AG08396 (cell line): ENCODE data around the gene RNASE9.
A peak's percentile ranks its signal among the peaks of the same experiment; 100 is the strongest.
"Not testable (repeated sequence)": the region's sequence is repeated elsewhere in the genome, so short reads cannot be mapped to it uniquely, and the experiment has no call there.

Experiments
- DNase-seq: peaks from one replicate; pipeline ENCODE4 v3.0.0; 2012; ENCODE audit warnings: low spot score, mixed read lengths

RNASE9 gene

GRCh38 chr14:20516921-20517320, 43.9 kb downstream of the RNASE9 start:
- DNase-seq: peak; percentile 26

DNA sequence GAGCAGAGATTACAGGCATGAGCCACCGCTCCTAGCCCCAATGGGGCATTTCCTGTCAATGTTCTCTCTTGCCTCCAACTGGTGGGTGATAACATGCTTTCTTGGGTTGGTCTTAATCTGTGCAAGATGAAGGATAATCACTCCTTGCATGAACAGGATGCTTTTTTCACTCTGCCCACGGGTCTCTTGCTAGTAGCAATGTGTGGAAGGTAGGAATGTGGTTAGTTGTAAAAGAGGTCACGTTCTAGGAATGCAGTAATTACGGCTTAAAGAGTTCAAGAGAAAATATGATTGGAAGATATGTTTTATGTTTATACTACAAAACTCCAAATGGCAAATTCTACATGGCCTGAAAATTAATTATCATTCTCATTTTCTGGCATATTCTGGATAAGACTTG, 45.0 kb downstream of the RNASE9 start:
- DNase-seq: no peak

GRCh38 chr14:20512177-20512905, 48.5 kb downstream of the RNASE9 start:
- no peak for DNase-seq

DNA sequence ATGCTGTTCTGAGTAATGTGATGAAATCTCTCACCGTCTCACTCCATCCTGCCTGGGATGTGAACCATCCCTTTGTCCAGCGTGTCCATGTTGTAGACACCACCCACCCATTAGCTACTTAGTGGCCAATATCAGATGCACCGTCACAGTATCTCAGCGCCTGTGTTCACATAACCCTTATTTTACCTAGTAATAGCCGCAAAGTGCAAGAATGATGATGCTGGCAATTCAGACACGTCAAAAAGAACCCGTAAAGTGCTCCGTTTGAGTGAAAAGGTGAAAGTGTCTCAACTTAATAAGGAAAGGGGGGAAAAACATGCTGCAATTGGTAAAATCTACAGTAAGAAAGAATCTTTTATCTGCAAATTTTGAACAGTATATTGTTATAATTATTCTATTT, 52.5 kb downstream of the RNASE9 start:
- no peak for DNase-seq

GRCh38 chr14:20507537-20507936, 53.3 kb downstream of the RNASE9 start:
- DNase-seq: not testable (repeated sequence)

DNA sequence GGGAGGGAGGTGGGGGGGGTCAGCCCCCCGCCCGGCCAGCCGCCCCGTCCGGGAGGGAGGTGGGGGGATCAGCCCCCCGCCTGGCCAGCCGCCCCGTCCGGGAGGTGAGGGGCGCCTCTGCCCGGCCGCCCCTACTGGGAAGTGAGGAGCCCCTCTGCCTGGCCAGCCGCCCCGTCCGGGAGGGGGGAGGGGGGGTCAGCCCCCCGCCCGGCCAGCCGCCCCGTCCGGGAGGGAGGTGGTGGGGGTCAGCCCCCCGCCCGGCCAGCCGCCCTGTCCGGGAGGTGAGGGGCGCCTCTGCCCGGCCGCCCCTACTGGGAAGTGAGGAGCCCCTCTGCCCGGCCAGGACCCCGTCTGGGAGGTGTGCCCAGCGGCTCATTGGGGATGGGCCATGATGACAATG, 54.1 kb downstream of the RNASE9 start:
- not testable (repeated sequence) for DNase-seq

DNA sequence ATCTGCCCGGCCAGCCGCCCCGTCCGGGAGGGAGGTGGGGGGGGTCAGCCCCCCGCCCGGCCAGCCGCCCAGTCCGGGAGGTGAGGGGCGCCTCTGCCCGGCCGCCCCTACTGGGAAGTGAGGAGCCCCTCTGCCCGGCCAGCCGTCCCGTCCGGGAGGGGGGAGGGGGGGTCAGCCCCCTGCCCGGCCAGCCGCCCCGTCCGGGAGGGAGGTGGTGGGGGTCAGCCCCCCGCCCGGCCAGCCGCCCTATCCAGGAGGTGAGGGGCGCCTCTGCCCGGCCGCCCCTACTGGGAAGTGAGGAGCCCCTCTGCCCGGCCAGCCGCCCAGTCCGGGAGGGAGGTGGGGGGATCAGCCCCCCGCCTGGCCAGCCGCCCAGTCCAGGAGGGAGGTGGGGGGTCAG, 54.6 kb downstream of the RNASE9 start:
- DNase-seq: not testable (repeated sequence)
